Kidney glomerular epithelial cell (primary cell): ENCODE data around the gene GPR160.
"Not testable (repeated sequence)": the region's sequence is repeated elsewhere in the genome, so short reads cannot be mapped to it uniquely, and the experiment has no call there.

Experiments
- DNase-seq: peaks from one replicate; lab custom pipeline; 2025; lab: John Stamatoyannopoulos, UW

GPR160 gene

DNA sequence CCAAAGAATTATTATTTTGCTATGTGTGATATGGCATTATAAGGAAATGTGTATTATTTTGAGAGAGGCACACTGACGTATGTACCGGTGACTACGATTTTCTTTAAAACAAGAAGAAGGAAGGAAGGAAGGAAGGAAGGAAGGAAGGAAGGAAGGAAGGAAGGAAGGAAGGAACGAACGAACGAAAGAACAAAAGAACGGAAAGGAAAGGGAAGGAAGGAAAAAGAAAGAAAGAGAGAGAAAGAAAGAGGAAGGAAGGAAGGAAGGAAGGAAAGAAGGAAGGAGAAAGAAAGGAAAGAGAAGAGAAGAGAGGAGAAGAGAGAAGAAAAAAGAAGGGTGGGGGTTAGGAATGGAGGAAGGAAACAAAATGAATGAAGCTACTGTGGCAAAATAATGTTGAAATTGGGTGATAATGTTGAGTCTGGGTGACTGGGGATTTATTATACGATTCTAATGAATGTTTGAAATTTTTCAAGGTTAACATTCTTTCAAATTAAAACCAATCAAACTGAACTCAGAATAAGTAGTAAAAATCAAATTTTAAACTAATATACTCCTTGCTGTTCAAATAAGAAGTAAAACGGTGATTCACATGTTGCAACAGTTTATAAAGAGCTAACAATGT lies 73.5 kb downstream of the GPR160 start:
- no peak for DNase-seq

DNA sequence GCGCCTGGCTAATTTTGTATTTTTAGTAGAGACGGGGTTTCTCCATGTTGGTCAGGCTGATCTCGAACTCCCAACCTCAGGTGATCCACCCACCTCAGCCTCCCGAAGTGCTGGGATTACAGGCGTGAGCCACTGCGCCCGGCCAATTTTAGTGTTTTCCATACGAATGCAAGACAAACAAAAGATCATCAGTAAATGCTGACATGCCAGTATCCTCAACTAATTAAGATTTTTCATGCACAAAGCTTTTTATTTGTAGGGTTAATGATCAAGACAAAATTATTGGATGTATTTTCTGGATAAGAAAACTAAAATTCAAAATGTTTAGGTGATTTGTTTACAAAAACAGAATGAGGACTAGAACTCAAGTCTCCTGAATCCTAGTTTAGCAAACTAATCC lies 76.4 kb downstream of the GPR160 start:
- DNase-seq, result not testable (repeated sequence)

DNA sequence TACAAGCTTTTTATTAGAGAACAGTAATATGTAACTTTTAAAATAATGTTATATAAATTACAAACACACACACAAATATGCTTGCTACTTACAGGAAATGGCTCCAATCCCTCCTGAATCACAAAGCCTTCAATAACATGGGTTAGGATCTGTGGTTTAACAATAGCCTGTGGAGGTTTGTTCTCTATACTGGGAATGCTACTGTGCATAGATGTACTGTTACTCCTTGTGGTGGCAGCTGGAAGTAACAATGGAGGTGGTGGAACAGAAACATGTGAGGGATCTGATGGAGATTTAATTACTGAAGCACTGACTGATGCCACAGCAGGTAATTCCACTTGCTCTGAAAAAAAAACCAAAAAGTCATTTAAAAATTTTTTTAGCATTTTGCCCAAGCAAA lies 79.3 kb downstream of the GPR160 start:
- DNase-seq, result no peak

DNA sequence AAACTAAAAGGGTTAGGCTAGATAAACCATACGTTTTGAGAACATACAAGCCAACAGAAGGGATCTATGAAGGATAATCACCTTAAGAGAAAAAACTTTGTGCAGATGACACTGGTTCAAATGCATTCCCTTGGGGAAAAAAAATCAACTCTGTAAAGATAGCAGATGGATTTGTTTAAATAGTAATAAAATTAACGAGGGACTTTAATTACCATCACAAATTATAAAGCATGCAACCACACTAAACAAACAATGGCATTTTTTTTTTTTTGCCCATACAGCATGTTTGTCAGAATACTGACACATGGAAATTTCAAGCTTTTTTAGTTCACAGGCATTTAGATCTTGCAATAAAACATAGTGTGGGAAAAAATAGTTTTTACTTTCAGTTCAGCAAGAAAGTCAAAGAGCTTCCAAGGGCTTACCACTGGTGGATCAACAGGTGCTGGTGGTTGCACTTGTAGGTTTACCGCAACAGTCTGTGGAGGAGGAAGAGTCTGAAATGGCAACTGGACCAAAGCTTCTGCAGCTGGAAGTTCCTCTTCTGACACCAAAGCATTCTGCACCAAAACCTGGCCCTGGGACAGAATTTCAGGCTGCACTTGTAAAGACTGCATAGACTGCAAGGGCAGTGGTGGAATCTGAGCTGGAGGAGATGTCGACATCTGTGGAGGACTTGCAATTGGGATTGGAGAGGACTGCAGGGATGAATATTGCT lies 90.6 kb downstream of the GPR160 start:
- DNase-seq, result no peak

DNA sequence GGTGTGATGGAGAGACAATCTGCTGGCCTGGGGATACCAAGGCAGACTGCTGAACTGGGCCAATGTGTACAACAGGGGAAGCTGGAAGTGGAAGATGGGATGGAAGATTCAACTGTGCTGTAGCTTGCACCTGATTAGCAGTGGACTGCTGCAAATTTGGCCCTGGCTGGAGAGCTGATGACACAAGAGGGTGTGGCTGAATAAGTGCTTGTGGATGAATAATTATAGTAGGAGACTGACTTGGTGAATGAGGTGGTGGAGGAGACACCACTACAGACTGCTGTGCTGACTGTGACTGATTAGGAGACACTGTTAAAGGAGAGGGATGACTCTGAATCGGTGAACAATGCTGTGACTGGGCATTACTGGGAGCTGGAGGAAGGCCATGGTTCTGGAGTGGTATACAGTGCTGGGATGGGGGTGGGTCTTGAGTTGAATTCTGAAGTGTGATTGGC lies 91.2 kb downstream of the GPR160 start:
- no peak for DNase-seq

DNA sequence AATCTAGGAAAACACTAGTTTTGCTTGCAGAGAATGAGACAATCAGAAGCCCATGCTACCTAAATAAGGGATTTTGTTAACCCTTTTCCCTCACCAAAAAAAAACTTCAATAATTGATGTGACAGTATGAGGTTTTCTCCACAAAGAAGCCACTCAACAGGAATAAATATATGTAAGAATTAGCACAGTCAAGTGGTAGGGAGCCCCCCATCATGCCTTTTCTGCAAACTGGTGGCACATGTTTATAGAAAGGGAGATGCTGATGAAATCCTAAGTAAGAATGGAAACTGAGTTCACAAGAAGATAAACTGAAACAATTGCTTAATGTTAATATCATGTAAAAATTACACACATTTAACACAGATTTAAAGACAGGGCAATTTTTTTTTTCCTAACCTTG lies 92.7 kb downstream of the GPR160 start:
- DNase-seq, result no peak

DNA sequence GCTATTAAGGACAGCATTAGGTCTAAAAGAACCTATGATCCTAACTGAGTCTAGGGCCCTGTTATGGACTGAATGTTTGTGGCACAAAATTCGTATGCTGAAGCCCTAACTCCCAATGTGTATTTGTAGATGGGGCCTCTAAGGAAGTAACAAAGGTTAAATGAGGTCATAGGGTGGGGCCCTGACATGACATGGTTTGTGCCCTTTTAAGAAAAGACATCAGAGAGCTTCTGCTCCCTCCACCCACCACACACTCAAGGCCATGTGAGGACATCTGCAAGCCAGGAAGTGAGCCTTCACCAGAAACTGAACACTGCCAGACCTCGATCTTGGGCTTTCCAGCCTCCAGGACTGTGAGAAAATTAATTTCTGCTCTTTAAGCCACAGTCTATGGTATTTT lies 94.5 kb downstream of the GPR160 start:
- no peak for DNase-seq
